ENCODE measurements around the gene ATP6V0A1.

DNA sequence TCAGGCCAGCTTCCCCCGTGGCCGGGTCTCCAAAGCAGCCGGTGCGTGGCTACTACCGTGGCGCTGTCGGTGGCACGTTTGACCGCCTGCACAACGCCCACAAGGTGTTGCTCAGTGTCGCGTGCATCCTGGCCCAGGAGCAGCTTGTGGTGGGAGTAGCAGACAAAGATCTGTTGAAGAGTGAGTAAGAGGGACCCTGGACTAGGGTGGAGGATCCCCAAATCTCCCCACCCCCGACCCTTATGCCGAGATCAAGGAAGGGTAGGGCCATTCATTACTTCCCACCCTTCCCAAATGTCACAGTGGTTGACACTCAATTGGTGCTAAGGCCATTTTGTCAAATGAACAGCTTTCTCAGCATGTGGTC is 104.4 kb downstream of the ATP6V0A1 start:
- no peak for TF ChIP-seq POLR2AphosphoS5 (IDR thresholded peaks at IDR 0.05)
- no peak for TF ChIP-seq POLR2A (IDR thresholded peaks at IDR 0.05)
- TF ChIP-seq, protein P1, sequence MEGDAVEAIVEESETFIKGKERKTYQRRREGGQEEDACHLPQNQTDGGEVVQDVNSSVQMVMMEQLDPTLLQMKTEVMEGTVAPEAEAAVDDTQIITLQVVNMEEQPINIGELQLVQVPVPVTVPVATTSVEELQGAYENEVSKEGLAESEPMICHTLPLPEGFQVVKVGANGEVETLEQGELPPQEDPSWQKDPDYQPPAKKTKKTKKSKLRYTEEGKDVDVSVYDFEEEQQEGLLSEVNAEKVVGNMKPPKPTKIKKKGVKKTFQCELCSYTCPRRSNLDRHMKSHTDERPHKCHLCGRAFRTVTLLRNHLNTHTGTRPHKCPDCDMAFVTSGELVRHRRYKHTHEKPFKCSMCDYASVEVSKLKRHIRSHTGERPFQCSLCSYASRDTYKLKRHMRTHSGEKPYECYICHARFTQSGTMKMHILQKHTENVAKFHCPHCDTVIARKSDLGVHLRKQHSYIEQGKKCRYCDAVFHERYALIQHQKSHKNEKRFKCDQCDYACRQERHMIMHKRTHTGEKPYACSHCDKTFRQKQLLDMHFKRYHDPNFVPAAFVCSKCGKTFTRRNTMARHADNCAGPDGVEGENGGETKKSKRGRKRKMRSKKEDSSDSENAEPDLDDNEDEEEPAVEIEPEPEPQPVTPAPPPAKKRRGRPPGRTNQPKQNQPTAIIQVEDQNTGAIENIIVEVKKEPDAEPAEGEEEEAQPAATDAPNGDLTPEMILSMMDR (IDR thresholded peaks at IDR 0.05): no peak
